ENCODE measurements around the gene ITPR2.

DNA sequence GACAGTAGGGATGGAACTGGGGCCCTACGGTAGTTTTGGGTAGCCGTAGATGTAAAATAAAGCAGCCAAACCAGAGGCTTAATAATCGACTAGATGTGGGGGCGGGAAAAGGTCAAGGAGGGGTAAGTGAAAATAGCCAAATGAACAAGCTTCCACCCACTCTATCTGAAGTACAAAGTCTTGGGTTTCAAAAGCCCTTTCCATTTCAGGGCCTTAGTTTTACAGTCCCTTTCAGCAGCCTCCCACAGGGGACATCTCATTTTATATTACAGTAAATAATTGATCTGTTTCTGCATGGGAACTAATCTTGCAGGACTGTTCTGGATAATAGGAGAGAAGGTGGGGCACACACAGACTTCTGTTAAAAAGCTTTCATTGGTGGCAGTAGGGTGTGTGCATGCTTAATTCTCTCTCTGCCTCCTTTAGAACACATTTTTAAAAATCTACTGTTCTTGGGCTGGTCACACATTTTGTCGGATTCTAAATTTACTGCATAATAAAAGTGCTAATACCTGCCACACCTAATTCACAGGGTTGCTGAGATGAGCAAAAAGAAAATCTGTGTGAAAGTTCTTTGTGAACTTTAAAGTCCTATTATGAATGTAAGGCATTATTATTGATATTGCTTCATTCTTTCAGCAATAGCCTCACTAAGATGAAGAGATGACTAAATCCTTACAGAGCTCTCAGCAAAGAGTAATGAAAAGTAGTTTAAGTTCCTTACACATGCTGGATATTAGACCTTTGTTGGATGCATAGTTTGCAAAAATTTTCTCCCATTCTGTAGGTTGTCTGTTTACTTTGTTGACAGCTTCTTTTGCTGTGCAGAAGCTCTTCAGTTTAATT lies 104.6 kb downstream of the ITPR2 start:
- TF ChIP-seq, protein P1, sequence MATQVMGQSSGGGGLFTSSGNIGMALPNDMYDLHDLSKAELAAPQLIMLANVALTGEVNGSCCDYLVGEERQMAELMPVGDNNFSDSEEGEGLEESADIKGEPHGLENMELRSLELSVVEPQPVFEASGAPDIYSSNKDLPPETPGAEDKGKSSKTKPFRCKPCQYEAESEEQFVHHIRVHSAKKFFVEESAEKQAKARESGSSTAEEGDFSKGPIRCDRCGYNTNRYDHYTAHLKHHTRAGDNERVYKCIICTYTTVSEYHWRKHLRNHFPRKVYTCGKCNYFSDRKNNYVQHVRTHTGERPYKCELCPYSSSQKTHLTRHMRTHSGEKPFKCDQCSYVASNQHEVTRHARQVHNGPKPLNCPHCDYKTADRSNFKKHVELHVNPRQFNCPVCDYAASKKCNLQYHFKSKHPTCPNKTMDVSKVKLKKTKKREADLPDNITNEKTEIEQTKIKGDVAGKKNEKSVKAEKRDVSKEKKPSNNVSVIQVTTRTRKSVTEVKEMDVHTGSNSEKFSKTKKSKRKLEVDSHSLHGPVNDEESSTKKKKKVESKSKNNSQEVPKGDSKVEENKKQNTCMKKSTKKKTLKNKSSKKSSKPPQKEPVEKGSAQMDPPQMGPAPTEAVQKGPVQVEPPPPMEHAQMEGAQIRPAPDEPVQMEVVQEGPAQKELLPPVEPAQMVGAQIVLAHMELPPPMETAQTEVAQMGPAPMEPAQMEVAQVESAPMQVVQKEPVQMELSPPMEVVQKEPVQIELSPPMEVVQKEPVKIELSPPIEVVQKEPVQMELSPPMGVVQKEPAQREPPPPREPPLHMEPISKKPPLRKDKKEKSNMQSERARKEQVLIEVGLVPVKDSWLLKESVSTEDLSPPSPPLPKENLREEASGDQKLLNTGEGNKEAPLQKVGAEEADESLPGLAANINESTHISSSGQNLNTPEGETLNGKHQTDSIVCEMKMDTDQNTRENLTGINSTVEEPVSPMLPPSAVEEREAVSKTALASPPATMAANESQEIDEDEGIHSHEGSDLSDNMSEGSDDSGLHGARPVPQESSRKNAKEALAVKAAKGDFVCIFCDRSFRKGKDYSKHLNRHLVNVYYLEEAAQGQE (IDR thresholded peaks at IDR 0.05; ENCODE audit: low read depth, low read length) = no peak
- TF ChIP-seq, protein P2, sequence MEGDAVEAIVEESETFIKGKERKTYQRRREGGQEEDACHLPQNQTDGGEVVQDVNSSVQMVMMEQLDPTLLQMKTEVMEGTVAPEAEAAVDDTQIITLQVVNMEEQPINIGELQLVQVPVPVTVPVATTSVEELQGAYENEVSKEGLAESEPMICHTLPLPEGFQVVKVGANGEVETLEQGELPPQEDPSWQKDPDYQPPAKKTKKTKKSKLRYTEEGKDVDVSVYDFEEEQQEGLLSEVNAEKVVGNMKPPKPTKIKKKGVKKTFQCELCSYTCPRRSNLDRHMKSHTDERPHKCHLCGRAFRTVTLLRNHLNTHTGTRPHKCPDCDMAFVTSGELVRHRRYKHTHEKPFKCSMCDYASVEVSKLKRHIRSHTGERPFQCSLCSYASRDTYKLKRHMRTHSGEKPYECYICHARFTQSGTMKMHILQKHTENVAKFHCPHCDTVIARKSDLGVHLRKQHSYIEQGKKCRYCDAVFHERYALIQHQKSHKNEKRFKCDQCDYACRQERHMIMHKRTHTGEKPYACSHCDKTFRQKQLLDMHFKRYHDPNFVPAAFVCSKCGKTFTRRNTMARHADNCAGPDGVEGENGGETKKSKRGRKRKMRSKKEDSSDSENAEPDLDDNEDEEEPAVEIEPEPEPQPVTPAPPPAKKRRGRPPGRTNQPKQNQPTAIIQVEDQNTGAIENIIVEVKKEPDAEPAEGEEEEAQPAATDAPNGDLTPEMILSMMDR (IDR thresholded peaks at IDR 0.05) = no peak
- TF ChIP-seq, protein P3, sequence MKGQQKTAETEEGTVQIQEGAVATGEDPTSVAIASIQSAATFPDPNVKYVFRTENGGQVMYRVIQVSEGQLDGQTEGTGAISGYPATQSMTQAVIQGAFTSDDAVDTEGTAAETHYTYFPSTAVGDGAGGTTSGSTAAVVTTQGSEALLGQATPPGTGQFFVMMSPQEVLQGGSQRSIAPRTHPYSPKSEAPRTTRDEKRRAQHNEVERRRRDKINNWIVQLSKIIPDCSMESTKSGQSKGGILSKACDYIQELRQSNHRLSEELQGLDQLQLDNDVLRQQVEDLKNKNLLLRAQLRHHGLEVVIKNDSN (IDR thresholded peaks at IDR 0.05; ENCODE audit: borderline replicate concordance, low read depth) = no peak
